OCI-M2 (cell line): ENCODE results near the gene FGD5.

Experiments used
- DNase-seq: peaks from one replicate; lab custom pipeline; 2025; ENCODE audit not compliant: unreplicated experiment; lab: John Stamatoyannopoulos, UW

Gene FGD5, protein sequence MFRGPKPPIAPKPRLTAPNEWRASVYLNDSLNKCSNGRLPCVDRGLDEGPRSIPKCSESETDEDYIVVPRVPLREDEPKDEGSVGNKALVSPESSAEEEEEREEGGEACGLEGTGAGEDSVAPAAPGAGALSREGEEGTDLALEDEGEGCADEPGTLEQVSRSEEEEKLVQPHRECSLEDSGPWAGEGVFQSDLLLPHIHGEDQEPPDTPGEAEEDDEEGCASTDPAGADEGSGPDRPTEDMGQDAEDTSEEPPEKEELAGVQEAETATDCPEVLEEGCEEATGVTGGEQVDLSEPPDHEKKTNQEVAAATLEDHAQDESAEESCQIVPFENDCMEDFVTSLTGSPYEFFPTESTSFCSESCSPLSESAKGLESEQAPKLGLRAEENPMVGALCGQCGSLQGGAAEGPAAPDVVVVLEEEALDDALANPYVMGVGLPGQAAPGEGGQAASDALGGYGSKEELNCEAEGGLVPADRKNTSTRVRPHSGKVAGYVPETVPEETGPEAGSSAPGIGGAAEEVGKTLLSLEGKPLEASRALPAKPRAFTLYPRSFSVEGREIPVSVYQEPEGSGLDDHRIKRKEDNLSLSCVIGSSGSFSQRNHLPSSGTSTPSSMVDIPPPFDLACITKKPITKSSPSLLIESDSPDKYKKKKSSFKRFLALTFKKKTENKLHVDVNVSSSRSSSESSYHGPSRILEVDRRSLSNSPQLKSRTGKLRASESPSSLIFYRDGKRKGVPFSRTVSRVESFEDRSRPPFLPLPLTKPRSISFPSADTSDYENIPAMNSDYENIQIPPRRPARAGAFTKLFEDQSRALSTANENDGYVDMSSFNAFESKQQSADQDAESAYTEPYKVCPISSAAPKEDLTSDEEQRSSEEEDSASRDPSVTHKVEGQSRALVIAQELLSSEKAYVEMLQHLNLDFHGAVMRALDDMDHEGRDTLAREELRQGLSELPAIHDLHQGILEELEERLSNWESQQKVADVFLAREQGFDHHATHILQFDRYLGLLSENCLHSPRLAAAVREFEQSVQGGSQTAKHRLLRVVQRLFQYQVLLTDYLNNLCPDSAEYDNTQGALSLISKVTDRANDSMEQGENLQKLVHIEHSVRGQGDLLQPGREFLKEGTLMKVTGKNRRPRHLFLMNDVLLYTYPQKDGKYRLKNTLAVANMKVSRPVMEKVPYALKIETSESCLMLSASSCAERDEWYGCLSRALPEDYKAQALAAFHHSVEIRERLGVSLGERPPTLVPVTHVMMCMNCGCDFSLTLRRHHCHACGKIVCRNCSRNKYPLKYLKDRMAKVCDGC (N-terminal part only)

DNA sequence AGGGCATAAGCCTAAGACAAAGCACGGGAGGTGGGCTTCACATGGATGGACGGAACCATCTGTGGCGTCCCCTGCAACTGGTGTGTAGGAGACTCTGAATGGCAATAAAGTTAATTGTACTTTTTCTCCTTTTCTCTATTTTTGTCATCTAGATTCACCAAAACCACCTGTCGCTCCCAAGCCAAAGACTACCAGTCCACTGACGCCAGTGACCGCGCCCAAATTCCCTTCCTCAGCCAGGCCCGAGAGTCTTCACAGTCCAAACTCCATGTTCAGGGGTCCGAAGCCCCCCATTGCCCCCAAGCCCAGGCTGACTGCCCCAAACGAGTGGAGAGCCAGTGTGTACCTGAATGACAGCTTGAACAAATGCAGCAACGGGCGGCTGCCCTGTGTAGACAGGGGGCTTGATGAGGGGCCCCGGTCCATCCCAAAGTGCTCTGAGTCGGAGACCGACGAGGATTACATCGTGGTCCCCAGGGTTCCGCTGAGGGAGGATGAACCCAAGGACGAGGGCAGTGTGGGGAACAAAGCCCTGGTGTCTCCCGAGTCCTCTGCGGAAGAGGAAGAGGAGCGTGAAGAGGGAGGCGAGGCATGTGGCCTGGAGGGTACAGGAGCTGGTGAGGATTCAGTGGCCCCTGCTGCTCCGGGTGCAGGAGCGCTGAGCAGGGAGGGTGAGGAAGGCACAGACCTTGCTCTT lies at the start of gene FGD5:
TSS of gene FGD5 (plus strand) at position 159 of the 697 bp plus-strand sequence. CDS start at position 269, 110 bp downstream.
- no peak for DNase-seq

DNA sequence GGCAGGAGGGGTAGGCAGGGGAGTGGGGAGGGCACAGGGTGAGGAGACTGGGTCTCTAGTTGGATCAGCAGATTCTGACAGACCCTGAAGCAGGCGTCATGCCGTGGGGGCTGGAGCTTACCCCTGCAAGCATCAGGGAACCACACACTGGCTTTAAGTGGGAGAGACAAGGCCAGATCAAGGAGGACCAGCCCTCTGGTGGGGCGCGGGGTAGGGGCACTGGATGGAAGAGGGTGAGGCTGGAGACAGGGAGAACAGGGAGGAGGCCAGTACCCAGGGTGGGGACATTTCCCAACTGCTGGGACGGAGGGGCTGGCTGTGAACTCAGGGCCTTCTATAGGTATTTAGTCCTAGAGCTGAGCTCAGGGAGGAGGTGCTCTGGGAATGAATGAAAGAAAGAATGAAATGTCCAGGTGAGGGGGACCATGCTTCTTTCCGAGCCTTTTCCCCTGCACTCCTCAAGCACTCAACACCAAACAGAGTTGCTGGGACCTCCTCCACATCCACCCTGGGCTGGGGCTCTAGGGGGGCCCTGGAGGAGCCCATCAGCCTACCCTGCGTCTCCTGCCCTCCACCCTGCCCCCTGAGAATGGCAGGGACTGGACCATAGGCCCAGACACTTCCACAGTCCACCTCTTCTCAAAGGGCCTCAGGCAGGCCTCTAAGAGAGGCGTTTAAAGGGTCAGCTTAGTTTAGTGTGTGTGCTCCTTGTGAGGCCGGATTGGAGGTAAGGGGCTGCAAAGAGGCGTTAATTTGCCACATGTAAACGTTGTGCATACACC lies 49.0 kb upstream of the FGD5 start:
- no peak for DNase-seq

DNA sequence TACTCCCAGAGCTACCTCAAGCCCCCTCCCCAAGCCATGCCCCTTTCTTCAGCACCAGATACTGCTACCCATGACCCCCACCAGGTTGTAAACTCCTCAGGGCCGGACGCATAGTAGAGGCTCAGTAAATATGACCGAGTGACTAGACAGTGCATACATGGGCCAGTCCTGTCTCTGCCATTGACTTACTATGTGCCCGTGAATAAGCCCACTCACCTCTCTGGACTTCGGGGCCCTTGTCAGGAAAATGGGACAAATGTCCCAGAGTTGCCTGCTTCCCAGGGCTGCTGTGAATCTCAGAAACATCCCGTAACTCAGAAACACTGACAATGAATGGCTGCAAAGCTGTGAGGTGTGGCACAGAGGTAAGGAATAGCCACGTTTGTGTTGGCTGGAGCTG lies 48.2 kb upstream of the FGD5 start:
- no peak for DNase-seq

DNA sequence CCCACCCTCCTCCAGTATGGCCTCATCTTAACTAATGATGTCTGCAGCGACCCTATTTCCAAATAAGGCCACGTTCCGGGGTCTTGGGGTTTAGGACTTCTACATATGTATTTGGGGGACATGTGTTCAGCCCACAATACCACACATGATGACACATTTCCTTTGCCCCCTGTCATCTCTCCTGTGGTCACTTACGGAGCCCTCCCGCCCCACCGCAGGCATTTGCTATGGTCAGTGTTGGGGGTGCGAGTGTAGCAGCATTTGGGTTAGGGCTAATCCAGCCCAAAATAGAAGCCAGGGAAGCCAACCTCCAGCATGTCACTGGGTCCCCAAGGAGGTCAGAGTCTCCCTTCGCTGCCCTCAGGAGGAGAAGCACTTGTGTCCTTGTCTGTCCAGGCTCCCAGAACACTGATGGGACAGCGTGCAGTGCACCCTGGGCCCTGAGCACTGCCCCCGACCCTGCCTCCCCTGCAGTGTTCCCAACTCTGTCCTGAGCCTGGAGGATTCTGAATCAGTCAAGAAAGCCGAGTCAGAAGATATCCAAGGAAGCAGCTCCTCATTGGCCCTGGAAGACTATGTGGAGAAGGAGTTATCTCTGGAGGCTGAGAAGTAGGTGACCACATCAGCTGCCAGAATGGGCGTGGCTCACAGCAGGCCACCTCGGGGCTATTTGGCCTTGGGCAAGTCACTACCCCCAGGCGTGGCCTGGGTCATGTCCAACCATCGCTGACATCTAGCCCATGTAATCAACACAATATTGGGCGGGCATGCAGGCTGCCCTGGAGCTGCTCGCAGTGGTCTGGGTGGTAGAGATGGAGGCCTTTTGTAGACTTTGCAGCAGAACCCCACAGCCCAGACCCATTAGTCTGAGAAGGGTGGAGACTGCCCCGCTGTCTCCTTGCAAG lies 46.9 kb upstream of the FGD5 start:
- no peak for DNase-seq

DNA sequence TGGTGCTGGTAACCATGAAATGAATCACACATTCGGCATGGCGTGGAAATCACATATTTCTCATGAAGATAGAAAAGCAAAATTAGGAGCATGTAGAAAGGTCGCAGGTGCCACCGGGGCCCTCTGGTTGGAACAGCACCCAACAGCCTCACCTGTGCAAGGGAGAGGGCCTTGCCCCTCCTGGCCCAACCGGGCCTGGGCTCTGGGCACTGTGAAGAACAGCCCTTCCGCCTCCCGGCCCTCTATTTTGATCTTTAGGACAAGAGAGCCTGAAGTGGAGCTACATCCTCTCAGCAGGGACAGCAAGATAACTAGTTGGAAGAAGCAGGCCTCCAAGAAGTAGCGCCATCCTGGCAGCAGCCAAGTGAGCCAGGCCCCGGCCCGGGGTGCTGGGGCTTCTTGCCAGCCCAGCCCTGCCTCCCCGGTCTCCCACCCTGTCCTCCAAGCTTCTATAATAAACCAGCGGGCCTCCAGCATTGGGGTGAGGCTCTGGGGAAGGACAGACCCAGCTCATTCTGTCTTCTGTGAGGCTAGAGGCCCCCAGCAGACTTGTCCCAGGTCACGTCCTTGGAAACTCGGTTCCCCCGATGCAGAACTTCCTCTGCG lies 46.1 kb upstream of the FGD5 start:
- no peak for DNase-seq

DNA sequence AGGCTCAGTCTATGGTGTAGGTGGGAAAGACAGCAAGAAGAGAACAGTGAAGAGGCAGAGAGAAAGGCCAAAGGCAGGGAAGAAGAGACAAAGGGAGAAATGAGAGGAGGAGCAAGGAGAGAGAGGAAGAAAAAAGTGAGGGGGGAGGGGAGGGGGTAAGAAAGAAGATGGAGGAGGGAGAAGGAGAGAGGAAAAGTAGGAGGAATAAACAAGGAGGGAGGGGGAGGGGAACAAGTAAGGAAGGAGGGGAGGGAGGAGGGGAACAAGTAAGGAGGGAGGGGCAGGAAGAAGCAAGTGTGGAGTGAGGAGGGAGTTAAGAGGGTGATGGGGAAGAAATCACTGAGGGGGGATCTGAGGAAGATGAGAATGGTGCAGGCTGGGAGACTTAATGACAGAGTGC lies 45.5 kb upstream of the FGD5 start:
- no peak for DNase-seq

DNA sequence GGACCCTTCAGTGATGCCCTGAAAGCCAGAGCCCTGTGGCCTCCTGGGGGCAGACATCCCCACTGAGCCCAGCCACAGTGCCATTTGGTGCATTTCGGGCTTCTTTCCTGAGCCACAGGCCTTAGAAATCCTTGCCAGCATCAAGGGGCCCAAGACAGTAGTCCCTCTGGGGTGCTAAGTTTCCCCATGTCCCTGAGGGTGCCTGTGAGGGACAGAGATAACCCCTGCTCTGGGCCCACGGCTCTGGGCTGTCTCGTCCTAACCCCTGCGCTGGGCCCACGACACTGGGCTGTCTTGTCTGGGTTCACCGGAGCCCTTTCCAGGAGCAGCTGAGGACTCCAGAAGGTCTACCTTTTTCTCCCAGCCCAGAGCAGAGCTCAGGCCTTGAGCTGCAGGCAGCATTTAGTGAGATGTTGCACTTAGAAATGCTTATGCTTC lies 45.1 kb upstream of the FGD5 start:
- no peak for DNase-seq

DNA sequence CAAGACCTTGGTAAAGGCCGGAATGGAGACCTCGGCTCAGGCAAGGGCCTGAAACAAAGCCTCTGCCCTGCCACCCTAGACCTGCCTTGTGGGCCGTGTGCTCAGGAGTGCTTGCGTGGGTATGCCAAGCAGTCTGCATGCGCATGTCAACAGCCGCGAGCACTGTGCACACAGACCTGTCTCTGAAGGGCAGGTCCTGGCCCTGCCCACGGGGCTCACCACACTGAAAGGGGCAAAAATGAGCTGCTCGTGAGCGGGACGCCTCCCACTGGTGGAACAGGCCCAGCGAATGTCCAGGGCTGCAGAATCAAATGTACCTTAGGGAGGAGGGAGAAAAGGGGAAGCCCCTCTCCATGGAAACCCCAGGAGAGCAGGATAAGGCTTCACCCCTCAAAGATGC lies 44.3 kb upstream of the FGD5 start:
- no peak for DNase-seq

DNA sequence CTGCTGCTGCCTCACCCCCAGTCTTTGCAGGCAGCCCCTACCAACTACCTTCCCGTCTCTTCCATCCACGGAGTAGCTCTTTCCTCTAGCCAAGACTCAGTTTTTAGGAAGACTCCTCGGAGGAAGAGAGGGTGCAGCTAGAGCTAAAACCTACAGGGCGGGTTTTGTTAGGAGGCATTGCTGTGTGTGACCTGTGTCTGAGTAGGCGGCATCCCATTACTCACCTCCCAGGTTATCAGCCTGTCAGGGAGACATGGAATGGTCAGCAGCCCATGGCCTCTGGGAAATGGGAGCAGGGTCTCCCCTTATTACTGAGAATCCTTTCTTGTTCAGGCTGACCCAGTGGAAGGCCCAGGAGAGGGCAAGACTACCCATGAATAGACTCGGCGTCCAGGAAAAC lies 43.8 kb upstream of the FGD5 start:
- no peak for DNase-seq

DNA sequence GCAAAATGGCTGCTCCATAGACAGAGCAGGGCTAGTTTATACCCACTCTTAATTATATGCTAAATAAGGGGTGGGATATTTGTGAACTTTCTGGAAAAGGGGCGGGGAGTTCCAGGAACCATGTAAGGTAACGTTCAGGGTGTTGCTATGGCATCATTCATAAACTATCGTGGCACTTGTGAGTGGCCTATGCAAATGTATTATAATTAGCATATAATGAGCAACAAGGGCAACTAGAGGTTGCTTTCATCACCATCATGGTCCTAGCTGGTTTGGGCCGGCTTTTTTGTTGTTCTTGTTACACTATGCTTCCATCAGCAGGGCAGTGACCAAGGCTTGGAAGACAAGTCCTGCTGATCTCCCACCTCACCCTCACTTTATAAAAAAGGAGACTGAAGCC lies 43.2 kb upstream of the FGD5 start:
- DNase-seq, result no peak

DNA sequence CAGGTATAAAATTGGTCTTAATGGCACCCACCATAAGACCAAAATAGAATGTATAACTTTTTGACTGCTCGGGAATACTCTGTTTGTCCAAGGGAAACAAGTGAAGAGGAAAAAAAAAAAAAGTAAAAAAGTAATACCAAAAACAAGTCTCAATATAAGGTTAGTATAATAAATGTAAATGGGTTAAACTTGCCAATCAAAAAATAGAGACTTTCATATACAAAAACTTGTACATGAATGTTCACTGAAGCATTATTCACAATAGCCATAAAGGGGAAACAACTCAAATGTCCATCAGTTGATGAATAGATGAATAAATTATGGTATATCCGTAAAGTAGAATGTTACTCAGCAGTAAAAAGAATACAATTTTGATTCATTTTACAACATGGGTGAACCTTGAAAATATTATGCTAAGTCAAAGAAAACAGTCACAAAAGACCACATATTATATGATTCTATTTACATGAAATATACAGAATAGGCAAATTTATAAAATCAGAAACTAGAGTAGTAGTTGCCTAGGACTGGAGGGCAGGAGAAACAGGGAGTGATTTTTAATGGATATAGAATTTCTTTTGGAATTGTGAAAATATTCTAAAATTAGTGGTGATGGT lies 39.6 kb upstream of the FGD5 start:
- no peak for DNase-seq

DNA sequence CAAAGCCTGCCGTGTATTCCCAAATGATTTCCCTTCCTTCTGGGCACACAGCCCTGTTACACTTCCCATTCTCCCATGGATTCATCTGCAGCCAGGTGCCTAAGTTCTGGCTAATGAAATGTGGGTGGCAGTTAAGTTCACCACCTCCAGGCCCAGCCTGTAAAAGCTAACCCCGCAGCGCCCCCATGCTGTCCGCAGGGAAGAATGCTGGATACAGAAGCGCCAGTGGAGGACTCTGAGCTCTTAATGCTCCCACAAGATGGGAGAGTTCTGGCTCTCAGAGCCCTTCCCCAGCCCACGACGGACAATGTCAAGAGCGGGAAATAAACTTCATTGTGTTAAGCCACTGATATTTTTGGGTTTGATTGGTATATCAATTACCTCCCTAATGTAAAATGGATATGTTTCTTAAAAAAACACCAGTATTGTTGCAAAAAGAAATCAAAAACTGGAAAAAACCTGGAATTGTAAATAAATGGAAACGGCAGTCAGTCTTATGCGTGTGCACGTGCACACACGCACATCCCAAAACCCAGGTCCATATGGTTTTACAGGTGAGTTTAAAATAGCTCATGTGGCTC lies 37.7 kb upstream of the FGD5 start:
- DNase-seq, result no peak

DNA sequence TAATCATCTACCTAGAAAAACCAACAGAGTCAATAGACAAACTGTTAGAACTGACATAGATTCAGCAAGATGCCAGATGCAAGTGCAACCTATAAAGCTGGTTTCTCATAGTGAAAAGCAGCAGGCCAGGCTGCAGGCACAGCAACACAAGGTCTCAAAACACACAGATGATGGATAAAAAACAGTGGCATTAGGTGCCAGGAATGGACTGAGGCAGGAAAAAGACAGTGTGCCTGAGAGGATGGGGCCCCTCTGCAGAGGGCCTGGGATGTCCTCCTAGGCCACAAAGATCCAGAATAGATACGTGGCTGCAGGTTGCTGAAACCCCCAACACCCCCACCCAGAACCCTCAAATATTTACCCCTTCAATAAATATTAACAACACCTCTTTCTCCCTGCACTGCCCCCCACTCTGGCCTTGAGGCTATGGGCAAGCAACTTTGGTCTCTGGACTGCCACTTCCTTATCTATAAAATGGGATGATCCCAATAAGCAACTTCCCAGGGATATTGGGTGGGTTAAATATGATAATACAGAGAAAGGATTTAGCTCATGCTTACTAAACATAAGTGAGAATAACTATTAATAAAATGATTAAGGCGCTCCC lies 35.2 kb upstream of the FGD5 start:
- no peak for DNase-seq

DNA sequence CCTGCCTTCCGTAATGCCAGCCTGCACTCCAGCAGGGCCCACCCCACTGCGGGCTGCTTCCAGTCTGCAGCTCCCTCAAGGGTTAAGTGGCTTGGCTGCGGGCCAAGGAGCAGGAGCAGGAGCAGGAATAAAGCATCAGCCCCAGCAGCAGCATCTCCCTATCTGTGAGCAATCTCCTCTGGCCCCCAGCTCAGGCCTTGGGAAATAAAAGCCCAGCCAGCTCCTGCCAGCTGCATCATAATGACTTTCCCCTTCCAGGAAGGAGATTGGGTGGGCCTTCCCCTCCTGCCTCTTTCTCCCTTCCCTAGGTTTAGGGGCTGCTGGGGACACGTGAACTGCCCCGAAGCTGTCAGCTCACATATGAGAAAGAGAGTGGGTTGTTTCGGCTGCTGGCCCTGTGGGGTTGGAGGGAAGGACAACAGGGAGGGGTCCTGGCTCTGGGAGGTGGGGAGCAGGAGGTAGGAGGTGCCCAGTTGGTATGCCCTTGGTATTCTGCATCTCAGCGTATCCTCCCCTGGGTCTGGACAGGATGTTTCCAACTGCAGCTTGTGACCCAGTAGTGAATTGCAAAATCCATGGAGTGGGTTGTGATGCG lies 34.6 kb upstream of the FGD5 start:
- DNase-seq, result no peak

DNA sequence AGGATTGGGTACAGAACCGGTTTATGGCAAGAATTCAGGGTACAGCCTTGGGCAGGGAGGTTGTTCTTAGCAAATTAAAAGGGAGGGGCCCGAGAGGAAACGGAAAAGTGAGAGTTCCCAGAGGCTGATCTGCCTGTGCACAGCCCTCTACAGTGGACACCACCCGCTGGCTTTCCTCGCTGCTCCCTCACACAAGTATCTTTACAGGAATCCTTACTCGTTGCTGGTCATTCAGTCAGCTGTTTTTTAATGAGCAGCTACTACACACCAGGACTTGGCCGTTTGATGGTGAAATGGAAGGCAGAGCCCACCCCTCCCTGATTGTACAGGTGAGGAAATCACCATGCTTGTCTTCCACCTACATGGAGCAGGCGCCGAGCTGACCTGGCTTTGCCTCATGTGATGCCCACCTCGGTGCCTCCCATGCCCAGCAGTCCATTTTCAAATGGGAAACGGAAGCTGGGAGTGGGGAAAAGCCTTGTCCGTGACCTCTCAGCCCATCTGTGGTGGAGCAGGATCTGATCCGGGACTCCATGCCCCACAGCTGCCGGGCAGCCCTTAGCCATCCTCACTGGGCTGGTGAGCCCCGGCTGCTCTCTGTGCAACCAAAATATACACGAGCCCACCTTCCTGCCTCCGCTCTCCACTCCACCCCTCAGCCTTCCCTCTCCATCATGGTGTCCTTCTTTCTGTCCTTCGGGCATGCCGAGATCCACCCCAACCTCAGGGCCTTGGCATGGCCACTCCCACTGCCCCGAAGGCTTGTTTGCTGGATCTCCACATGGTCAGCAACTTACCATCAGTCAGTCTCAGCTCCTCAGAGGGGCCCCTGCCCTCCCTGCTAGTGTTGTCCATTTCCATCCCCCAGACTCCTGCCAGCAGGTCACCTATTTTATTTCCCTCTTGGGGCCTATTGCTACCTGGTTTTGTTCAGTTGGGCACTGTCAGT lies 33.3 kb upstream of the FGD5 start:
- no peak for DNase-seq

DNA sequence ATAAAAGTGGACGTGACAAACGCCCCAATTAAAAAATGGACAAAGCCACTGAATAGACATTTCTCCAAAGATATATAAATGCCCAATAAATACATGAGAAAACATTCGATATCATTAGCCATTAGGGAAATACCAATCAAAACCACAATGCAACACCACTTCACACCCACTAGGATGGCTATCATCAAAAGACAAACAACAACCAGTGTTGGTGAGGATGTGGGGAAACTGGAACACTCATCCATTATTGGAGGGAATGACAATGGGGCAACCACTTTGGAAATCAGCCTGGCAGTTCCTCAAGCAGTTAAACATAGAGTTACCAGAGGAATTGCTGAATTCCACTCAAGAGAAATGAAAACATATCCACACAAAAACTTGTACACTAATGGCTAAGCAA lies 32.4 kb upstream of the FGD5 start:
- DNase-seq, result no peak
